Gastrocnemius medialis (tissue), 4 donors: ENCODE data around the gene AQP9. TPM values are rescaled to one million over a fixed set of nuclear protein-coding genes. Genes with fewer than 3 reads are reported as not detected.

ENCODE experiments used
- ATAC-seq, 2 donors: fragments of 150-250 bp; one replicate each; pipeline ENCODE4 v1.9.1; 2016
- DNase-seq, 2 donors: peaks; one replicate each; pipeline ENCODE4 v3.0.0-alpha.2; 2019
- H3K27ac ChIP-seq, 4 donors: fragments of 200-600 bp; sonication (generic); 1 replicate in 1 of 4; 2 replicates in 3 of 4; pipeline ENCODE4 v1.5.1; 2016 to 2018; ENCODE audit warnings: mild to moderate bottlenecking in 2 of 4, moderate library complexity in 1 of 4
- H3K27me3 ChIP-seq, 3 donors: fragments of 200-600 bp; sonication (generic) in 2 of 3; 1 replicate in 1 of 3; 2 replicates in 2 of 3; pipeline versions ENCODE4 v1.5.1 to v1.6.0; 2016 to 2019; ENCODE audit warnings: mild to moderate bottlenecking in 1 of 3, moderate library complexity in 1 of 3
- H3K36me3 ChIP-seq, 2 donors: fragments of 200-600 bp; sonication (generic) in 1 of 2; one replicate each; pipeline ENCODE4 v1.5.1; 2017 to 2018
- H3K4me1 ChIP-seq, 2 donors: fragments of 200-600 bp; sonication (generic) in 1 of 2; one replicate each; pipeline ENCODE4 v1.5.1; 2016 to 2017; ENCODE audit warnings: mild to moderate bottlenecking in 2 of 2
- H3K4me3 ChIP-seq, 4 donors: fragments of 200-600 bp; sonication (generic) in 3 of 4; 1 replicate in 1 of 4; 2 replicates in 3 of 4; pipeline ENCODE4 v1.5.1; 2016 to 2019; ENCODE audit warnings: mild to moderate bottlenecking in 2 of 4
- H3K9me3 ChIP-seq, 3 donors: fragments of 200-600 bp; sonication (generic) in 2 of 3; 1 replicate in 1 of 3; 2 replicates in 2 of 3; pipeline ENCODE4 v1.5.1; 2016 to 2019
- CTCF ChIP-seq, 5 experiments: fragments of 450-650 bp in 3 of 5; fragments of 200-600 bp in 2 of 5; sonication (generic) in 2 of 5; IDR thresholded peaks in 4 of 5; conservative IDR thresholded peaks in 1 of 5; 1 replicate in 4 of 5; 2 replicates in 1 of 5; pipeline ENCODE4 v1.5.1; 2016 to 2019; ENCODE audit warnings: antibody characterized with exemption in 5 of 5, mild to moderate bottlenecking in 3 of 5, moderate library complexity in 3 of 5
- POLR2A ChIP-seq, 2 donors: fragments of 450-650 bp; IDR thresholded peaks; one replicate each; pipeline ENCODE4 v1.6.1; 2017; ENCODE audit warnings: antibody characterized with exemption in 2 of 2, mild to moderate bottlenecking in 2 of 2, moderate library complexity in 2 of 2
- in situ Hi-C, 4 donors: fragments of 200-750 bp; cut with MboI; loops; one replicate each; pipeline versions ENCODE4 v1.15.0 to v1.8.0; 2017; ENCODE audit warnings: low sequenced_read_pairs in 4 of 4
- intact Hi-C: fragments of 100-400 bp; cut with DNase I; formaldehyde crosslinking; loops from one replicate; pipeline ENCODE4 v1.15.1; 2023; ENCODE audit warnings: low total_unique reads
- total RNA-seq, 4 donors: library from RNA; depleted of rRNA; stranded (reverse); fragments of >200 nt; gene quantifications; one replicate each; pipeline versions ENCODE4 v1.1.0 to v1.2.3, GENCODE V29; 2016

AQP9 gene
- total RNA-seq, 4 donors from 2014 or later: 0.52 to 1.2 (median 1.1) TPM; not detected in 1

GRCh38 chr15:58167095-58167691, 29.0 kb downstream of the AQP9 start:
- Histone ChIP-seq H3K27ac (no peak overlapping the region), H3K9me3 (no peaks in the 10 kb centered on the region), H3K4me1 (no peaks in the 10 kb centered on the region), H3K36me3 (no peaks in the 10 kb centered on the region), H3K27me3 (no peaks in the 10 kb centered on the region), H3K4me3 (no peak overlapping the region)
- TF ChIP-seq CTCF (IDR thresholded peaks at IDR 0.05 in 4 of 5, conservative IDR thresholded peaks at IDR 0.05 in 1 of 5) (no peak), POLR2A (IDR thresholded peaks at IDR 0.05) (no peak)
- ATAC-seq: no peak
- no peak for DNase-seq
- in situ Hi-C loops (no loop called here), intact Hi-C loops (no loop called here)

DNA sequence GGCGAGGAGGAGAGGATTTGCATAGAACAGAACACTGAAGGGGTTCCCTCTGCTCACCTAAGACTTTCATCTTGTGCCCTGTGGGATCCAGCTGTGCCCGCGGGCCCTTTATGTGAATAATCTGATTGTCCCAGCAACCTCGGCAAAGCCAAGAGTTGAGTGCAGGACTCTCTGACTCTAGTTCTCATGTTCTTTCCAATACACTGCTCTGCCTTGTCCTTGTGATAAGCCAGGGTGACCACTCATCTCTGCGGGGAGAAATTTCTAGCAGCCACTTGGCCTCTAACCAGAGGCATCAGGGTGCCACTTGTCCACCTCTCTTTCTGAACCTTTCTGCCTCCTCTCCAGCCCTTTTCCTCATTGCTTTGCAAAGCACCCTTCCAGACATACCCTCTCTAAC, 31.8 kb downstream of the AQP9 start:
- Histone ChIP-seq H3K27ac (no peak overlapping the region), H3K4me3 (no peak overlapping the region), H3K36me3 (no peaks in the 10 kb centered on the region), H3K4me1 (no peaks in the 10 kb centered on the region), H3K9me3 (no peaks in the 10 kb centered on the region), H3K27me3 (no peaks in the 10 kb centered on the region)
- in situ Hi-C loops (no loop called here), intact Hi-C loops (no loop called here)
- no peak for TF ChIP-seq CTCF (IDR thresholded peaks at IDR 0.05 in 4 of 5, conservative IDR thresholded peaks at IDR 0.05 in 1 of 5)
- DNase-seq: no peak
- no peak for ATAC-seq

DNA sequence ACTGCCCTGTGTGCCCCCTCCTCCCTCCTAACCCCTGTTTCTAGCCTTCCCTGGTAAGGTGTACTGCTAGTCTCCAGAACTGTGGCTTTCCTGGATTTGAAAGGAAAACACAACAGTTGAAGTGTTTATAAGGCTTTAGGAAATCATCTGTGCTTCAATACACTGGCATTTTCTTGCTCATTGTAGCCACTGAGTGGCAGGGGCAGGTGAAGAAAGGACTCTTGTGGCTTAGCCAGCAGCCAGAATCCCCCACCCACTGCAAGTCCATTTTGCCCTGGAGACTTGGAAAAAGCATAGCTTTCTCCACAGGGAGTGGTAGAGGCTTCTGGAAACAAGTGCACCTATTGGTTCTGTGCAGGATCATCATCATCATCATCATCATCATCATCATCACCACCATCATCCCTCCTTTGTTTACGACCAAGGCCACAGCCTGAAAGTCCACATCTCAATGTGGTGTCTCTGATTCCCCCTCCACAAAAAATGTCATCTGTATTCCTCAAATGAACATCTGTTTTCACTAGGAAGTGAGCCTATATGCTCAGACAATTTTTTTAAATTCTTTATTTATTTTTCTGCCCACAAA, 33.4 kb downstream of the AQP9 start:
- ATAC-seq (no peak), DNase-seq (no peak)
- TF ChIP-seq CTCF (IDR thresholded peaks at IDR 0.05 in 4 of 5, conservative IDR thresholded peaks at IDR 0.05 in 1 of 5) (no peak), POLR2A (IDR thresholded peaks at IDR 0.05) (no peak)
- no peaks in the 10 kb centered on the region for H3K36me3 ChIP-seq
- H3K9me3 ChIP-seq: no peaks in the 10 kb centered on the region
- no peaks in the 10 kb centered on the region for H3K27me3 ChIP-seq
- intact Hi-C loops: no loop called here
- H3K4me1 ChIP-seq: no peaks in the 10 kb centered on the region
- H3K27ac ChIP-seq: no peak overlapping the region
- H3K4me3 ChIP-seq: no peak overlapping the region
- in situ Hi-C loops: no loop called here

DNA sequence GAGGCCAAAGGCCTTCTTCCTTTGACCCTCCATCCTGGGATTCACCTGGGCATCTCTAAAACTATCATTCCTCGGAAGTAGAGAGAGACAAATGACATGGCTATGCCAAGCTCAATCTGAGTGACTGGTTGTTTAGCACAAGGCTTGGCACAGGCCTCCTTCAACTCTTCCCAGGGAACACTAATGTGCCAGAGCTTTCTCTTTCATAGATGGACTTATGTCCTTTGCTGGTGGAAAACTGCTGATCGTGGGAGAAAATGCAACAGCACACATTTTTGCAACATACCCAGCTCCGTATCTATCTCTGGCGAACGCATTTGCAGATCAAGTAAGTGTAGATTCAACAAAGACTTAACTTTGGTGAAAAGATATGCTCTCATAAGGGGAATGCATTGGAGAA, 36.5 kb downstream of the AQP9 start:
- Histone ChIP-seq H3K9me3 (no peaks in the 10 kb centered on the region), H3K27ac (no peak overlapping the region), H3K36me3 (no peaks in the 10 kb centered on the region), H3K4me1 (no peaks in the 10 kb centered on the region), H3K27me3 (no peaks in the 10 kb centered on the region), H3K4me3 (no peak overlapping the region)
- intact Hi-C loops: no loop called here
- DNase-seq (no peak), ATAC-seq (no peak)
- in situ Hi-C loops: loop anchor here in 1 of 4 donors (25.0 kb wide), 1 partner anchor 137 kb away; no protein-coding TSS in a partner anchor
- no peak for TF ChIP-seq POLR2A (IDR thresholded peaks at IDR 0.05)
- no peak for TF ChIP-seq CTCF (IDR thresholded peaks at IDR 0.05 in 4 of 5, conservative IDR thresholded peaks at IDR 0.05 in 1 of 5)
